ENCODE results near the gene LIPC.

Gene LIPC

GRCh38 chr15:58571491-58571890, 139.7 kb downstream of the LIPC start:
- TF ChIP-seq CTCF (IDR thresholded peaks at IDR 0.05) = no peak
- no peaks in the 10 kb centered on the region for H3K36me3 ChIP-seq
- no peaks in the 10 kb centered on the region for H3K27me3 ChIP-seq
- no peak overlapping the region for H3K4me3 ChIP-seq (ENCODE audit: low read depth in 1 of 2, low read length in 1 of 2)
- H3K27ac ChIP-seq = no peak overlapping the region
- no peaks in the 10 kb centered on the region for H3K4me1 ChIP-seq (ENCODE audit: control insufficient read depth in 1 of 2, insufficient read depth in 1 of 2, low read depth in 1 of 2, low read length in 1 of 2)
- no peaks in the 10 kb centered on the region for H3K9me3 ChIP-seq

- no peaks in the 10 kb centered on the region for H3K9me3 ChIP-seq
- no peak overlapping the region for H3K27ac ChIP-seq
- no peak for TF ChIP-seq CTCF (IDR thresholded peaks at IDR 0.05)
- H3K4me3 ChIP-seq (ENCODE audit: low read depth in 1 of 2, low read length in 1 of 2) = no peak overlapping the region
- H3K4me1 ChIP-seq (ENCODE audit: control insufficient read depth in 1 of 2, insufficient read depth in 1 of 2, low read depth in 1 of 2, low read length in 1 of 2) = no peaks in the 10 kb centered on the region
- no peaks in the 10 kb centered on the region for H3K27me3 ChIP-seq
- H3K36me3 ChIP-seq = no peaks in the 10 kb centered on the region
Measured at GRCh38 chr15:58572521-58572920, 140.7 kb downstream of the LIPC start.

GRCh38 chr15:58573270-58573669, 141.5 kb downstream of the LIPC start:
- Histone ChIP-seq H3K36me3 (no peaks in the 10 kb centered on the region), H3K4me3 (ENCODE audit: low read depth in 1 of 2, low read length in 1 of 2) (no peak overlapping the region), H3K4me1 (ENCODE audit: control insufficient read depth in 1 of 2, insufficient read depth in 1 of 2, low read depth in 1 of 2, low read length in 1 of 2) (no peaks in the 10 kb centered on the region), H3K27me3 (no peaks in the 10 kb centered on the region), H3K27ac (no peak overlapping the region), H3K9me3 (no peaks in the 10 kb centered on the region)
- TF ChIP-seq CTCF (IDR thresholded peaks at IDR 0.05) = no peak

GRCh38 chr15:58574631-58575030, 142.8 kb downstream of the LIPC start:
- Histone ChIP-seq H3K27ac (no peak overlapping the region), H3K36me3 (no peaks in the 10 kb centered on the region), H3K4me3 (ENCODE audit: low read depth in 1 of 2, low read length in 1 of 2) (no peak overlapping the region), H3K27me3 (no peaks in the 10 kb centered on the region), H3K9me3 (no peaks in the 10 kb centered on the region), H3K4me1 (ENCODE audit: control insufficient read depth in 1 of 2, insufficient read depth in 1 of 2, low read depth in 1 of 2, low read length in 1 of 2) (peaks cover 4 to 7% of the 10 kb centered on the region in 2 experiments)
- TF ChIP-seq CTCF (IDR thresholded peaks at IDR 0.05) = no peak

GRCh38 chr15:58575045-58575786, 143.4 kb downstream of the LIPC start:
- Histone ChIP-seq H3K27ac (no peak overlapping the region), H3K4me3 (ENCODE audit: low read depth in 1 of 2, low read length in 1 of 2) (no peak overlapping the region), H3K36me3 (no peaks in the 10 kb centered on the region), H3K4me1 (ENCODE audit: control insufficient read depth in 1 of 2, insufficient read depth in 1 of 2, low read depth in 1 of 2, low read length in 1 of 2) (peaks cover 5 to 10% of the 10 kb centered on the region in 2 experiments), H3K9me3 (no peaks in the 10 kb centered on the region), H3K27me3 (no peaks in the 10 kb centered on the region)
- no peak for TF ChIP-seq CTCF (IDR thresholded peaks at IDR 0.05)
